D341Med (cell line): Measurements from ENCODE around the gene DCAF12L2.
"Not testable (repeated sequence)": the region's sequence is repeated elsewhere in the genome, so short reads cannot be mapped to it uniquely, and the experiment has no call there.

Experiments used
- DNase-seq: peaks from one replicate; pipeline ENCODE4 v3.0.0; 2012; ENCODE audit warnings: low spot score

DCAF12L2 gene

DNA sequence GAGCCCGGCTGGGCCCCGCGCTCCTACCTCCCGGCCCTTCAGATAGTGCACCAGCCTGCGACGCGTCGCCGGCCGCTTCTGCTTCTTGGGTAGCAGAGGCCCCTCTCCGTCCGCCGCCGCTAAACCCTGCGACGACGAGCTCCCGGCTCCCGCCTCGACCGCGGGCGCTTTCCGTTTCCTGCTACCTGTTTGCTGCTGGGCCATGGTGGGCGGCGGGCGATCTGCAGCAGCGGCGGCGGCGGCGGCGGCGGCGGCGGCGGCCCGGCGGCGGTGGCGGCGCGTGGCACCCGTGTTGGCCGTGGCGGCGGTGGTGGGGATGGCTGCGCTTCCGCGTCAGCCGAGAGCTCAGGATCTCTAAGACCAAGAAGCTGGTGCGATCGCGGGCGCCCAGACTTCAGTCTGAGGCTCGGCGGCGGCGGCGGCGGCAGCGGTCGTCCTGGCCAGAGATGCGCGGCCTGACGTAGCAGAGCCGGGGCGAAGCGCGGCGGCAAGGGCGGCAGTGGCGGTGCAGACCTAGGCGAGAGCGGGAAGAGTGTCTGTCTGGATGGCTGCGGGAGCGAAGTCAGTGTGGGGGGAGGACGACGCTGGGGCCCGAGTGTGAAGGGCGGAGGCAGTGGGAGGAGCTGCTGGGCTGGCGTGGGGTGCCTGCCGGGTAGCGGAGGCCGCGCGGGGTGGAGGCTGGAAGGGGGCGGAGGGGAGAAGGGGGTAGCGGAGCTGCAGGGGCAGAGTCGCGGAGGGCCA, at the start of gene DCAF12L2:
Gene DCAF12L2 (minus strand): TSS at position 569 of the 741 bp plus-strand sequence. CDS start 365 bp downstream, at position 204.
- DNase-seq, result peak; percentile 35

DNA sequence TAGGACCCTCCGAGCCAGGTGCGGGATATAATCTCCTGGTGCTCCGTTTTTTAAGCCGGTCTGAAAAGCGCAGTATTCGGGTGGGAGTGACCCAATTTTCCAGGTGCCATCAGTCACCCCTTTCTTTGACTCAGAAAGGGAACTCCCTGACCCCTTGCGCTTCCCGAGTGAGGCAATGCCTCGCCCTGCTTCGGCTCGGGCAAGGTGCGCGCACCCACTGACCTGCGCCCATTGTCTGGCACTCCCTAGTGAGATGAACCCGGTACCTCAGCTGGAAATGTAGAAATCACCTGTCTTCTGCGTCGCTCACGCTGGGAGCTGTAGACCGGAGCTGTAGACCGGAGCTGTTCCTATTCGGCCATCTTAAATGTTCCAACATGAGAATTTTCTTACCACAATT, 24.8 kb upstream of the DCAF12L2 start:
- not testable (repeated sequence) for DNase-seq

DNA sequence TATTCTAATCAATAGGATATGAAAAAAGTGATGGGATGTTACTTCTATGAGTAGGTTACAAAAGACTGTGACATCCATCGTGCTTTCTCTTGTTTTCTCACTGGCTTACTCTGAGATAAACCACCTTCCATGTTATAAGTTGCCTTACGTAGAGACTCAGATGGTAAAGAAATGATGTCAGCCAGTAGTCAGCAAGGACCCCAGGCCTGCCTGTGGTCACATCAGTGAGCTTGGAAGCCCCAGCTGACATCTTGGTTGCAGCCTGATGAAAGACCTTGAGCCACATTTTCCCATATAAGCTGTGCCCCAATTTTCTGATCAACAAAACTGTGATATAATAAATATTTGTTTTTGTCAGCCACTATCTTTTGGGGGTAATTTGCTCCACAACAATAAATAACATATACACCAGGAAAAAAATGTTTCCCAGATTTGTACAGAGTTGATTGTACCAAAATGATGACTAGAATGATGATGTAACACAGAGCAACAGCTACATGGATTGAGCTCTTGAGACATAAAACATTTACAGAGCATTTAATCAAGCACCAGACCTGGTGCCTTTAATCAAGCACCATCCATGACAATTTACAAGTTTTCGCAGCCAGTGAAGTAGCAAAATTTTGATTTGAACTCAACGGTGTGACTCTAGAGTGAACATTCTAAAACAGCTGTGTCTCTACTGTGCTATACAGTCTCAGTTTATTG, 11.2 kb upstream of the DCAF12L2 start:
- no peak for DNase-seq

DNA sequence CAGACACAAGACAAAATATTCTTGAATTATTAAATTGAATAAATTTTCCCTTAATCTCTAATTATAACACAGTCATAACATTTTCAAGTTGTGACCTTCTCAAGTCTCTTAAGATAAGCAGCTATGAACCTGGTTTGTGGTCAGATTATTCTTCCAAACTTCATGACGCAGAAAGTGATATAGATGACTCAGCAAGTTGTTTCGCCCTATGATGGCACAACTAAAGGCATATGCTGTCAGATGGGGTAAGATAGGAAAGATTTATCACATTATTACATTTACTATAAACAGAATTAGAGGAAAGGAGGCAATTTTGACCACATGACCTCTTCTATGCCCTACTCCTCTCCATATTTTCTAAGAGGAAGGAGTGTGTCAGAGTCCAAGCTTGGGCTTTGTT, 4.6 kb upstream of the DCAF12L2 start:
- DNase-seq, result no peak

DNA sequence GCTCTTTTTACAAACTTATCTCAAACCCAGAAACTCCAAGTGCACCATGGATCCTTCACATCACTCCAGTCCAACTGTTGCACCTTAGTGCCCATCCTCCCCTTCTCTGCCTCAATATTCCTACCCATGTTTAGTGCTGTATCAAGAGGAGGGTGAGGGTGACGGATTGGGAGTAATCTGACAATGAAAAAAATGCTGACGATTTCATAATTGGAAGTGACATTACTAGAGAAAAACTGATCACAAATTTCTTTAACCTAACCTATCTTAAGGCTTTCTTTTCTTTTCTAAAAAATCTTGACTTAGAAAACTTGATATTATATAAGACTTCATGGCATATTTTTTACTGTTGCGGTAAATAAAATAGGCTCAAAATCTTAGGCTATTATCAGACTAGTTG, 1.5 kb upstream of the DCAF12L2 start:
- DNase-seq, result no peak

DNA sequence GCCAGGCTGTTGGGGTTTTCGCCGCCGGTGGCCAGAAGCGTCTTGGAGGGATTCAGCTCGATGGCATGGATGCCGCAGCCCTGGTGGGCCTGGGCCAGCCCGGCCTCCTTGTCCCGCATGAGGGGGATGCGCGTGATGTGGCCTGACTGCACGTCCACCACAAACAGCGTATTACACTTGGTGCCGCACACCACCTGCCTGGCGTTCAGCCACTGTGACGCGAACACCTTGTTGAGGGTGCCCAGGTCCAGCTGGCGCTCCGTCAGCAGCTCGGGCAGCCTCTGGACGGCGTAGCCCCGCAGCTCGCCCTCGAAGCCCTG, 728 bp downstream of the DCAF12L2 start:
- no peak for DNase-seq

DNA sequence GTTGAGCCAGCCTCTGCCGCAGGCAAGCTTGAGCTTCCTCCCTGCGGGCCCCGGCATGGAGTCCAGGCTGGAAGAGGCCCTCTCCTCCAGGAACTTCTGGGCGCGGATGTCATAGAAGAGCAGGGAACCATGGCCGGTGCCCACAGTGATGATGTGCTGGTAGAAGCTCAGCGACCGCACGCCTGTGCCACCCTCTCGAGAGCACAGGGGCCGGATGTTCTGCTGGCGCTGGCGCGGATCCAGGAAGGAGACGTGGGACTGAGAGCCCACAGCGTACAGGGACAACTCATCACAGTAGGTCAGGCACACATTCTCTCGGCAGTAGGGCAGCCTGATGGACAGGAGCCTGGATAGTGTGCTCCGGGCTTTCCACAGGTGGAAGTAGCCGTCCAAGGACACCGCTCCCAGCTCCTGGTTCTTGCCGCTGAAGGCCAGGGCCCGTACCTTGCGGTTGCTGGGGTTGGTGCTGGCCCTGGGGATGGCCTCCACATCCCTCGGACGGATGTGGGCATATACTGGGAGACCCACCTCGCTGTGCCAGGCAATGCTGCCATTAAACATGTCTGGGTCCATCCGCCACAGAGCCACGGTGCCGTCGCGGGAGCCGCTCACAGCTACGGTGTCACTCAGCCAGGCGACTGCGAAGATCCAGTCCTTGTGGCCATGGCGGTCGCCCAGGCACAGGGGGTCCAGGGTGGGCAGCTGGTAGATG, 1.2 kb downstream of the DCAF12L2 start:
- DNase-seq, result no peak

DNA sequence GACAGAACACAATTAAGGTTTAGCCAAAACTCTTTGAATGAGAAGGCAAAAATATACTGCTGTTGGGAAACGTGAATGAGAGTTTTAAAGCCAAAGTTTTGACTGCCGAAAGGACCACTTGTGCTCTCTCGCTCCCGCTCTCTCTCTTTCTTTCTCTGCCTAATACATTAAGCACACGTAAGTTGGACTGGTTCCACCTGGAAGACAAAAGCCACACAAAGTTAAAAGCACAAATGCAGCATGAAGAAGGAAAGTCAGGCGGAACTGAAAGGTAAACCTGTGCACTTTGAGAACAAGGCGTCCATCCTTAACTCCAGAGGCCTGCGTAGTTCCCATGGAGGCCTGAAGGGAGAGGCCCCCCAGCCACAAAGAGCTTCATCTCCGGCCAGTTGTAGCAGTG, 1.9 kb downstream of the DCAF12L2 start:
- no peak for DNase-seq

DNA sequence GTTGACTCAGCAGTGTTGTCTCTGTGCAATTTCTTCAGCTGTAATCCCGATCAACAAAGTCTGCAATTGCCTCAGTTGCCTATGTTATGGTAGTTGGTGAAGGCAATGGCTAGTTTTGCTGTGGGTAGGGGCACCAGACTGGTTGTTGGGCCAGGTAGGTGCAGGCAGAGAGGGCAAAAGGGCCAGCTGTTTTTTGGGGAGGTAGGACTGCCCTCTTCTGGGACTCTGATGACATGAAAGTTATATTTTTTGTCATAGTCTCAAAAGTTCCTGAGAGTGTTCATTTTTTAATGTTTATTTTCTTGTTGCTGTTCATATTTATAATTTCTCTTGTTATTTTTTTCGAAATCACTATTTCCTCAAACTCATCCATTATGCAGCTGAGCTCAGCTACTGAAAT, 25.1 kb downstream of the DCAF12L2 start:
- no peak for DNase-seq

DNA sequence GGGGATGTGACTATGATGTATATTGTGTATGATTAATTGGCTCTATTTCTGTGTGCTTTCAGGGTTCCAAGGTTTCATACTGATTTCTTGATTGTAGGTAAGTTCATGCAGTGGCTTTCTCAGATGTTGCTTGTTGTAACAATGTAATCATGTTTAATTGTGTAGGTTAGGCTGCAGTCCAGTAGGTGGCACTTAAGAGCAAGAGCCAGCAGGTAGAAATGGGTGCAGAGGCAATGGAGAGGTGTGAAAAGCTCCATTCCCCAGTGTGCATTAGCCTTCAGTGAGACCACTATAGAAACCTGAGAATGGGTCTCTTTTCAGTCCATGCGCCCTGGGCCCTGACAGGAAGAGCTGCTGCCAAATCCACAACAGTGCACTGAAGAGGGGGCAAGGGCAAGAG, 28.2 kb downstream of the DCAF12L2 start:
- DNase-seq, result no peak

DNA sequence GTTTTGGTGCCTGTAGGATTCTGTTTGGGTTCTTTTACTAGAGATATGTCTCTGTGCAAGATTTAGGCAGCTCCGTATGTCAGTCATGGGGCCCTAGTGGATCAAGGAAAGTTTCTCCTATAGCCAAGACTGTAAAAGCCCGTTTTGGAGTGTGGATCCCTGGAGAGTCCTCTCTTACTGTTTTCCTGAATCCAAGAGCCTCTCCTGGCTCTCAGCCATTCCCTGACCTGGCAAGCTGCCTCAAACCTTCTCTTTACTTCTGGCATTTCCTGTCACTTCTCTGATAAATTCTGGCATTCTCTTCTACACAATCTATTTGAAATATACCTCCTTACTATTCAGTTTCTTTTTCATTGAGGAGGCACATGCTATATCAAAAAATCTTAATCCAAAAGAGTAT, 41.4 kb downstream of the DCAF12L2 start:
- DNase-seq, result no peak
